Measurements from ENCODE around the gene ALDH9A1.

GRCh38 chr1:165647970-165648369, 50.4 kb downstream of the ALDH9A1 start:
- TF ChIP-seq CTCF (IDR thresholded peaks at IDR 0.05) (no peak), POLR2A (IDR thresholded peaks at IDR 0.05) (no peak)
